SKM-1 (cell line): ENCODE results near the gene PDE1A.

Experiments
- DNase-seq: peaks from one replicate; lab custom pipeline; 2025; ENCODE audit not compliant: unreplicated experiment; lab: John Stamatoyannopoulos, UW

PDE1A gene

GRCh38 chr2:182220335-182220734 is 206.5 kb downstream of the PDE1A start:
- DNase-seq = no peak

DNA sequence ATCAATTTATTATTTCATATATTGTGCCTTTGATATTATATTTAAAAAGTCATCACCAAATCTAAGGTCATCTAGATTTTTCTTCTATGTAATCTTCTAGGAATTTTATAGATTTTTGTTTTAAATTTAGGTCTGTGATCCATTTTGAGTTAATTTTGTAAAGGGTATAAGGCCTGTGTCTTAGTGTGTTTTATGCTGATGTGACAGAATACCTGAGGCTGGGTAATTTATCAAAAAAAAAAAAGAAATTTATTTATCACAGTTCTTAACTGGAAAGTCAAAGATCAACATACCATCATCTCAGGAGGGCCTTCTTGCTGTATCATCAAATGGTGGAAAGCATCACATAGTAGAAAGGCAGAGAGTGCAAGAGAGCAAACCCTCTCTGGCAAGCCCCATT is 216.2 kb downstream of the PDE1A start:
- DNase-seq = no peak

GRCh38 chr2:182208421-182208820 is 218.4 kb downstream of the PDE1A start:
- no peak for DNase-seq

DNA sequence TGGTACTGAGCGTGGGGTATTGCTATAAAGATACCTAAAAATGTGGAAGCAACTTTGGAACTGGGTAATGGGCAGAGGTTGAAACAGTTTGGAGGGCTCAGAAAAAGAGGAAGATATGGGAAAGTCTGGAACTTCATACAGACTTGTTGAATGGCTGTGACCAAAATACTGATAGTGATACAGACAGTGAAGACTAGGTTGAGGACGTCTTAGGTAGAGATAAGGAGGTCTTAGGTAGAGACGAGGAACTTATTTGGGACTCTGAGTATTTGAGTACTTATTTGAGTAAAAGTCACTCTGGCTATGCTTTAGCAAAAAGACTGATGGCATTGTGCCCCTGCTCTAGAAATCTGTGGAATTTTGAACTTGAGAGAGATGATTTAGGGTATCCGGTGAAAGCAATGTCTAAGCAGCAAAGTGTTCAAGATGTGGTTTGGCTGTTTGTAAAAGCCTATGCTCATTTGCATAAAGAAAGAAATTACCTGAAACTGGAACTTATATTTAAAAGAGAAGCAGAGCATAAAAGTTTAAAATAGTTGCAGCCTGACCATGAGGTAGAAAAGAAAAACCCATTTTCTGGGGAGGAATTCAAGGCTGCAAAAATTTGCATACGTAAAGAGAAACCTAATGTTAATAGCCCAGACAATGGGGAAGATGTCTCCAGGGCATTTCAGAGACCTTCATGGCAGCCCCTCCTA is 219.6 kb downstream of the PDE1A start:
- no peak for DNase-seq

DNA sequence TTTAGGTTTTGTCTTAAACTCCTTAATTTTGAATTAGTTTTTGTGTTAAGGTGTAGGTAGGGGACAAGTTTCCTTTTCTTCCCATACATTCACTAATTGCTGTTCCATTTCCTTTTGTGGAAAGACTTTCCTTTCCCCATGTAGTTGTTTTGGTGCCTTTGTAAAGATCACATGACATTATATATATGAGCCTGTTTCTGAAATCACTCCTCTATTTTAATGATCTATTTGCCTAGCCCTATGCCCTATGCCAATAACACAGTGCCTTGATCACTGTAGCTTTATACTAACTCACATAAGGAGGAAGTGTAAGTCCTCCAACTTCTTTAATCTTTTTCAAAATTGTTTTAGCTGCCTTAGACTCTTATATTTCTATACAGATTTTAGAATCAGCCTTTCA is 229.3 kb downstream of the PDE1A start:
- no peak for DNase-seq

DNA sequence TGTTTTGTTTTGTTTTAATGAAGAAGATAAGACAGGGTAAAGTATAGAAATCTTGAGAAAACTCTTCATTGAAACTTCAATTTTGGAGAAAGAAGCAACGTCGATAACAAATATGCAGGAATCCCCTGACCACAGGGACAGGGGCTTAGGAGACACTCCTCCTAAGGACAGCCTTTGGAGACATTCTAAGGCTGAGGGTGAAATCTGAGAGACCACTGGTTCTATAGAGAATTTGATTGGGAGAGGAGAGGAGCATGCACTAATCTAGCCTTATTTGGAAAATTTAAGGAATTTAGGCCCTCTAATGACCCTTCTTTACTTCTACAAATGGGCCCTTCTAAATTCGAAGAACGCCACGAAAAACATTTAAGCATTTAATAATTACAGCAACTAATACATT is 233.5 kb downstream of the PDE1A start:
- no peak for DNase-seq

DNA sequence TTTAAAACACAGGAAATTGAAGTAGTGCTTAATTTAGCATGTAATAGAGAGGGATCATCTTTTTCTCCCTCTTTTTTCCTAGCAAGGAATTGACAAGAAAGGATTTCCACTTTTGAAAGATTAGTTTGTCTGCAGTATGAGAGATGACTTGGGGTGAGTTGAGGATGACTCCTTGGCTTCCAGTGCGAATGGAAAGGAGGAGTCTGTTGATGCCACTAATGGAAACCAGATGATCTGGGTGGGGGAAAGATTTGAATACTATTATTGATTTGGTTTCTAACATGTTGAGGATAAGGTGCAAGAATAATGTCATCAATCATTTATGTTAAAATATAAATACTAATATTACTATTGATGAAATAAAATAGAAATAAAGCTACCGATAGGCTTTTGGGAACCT is 235.8 kb downstream of the PDE1A start:
- DNase-seq = no peak

DNA sequence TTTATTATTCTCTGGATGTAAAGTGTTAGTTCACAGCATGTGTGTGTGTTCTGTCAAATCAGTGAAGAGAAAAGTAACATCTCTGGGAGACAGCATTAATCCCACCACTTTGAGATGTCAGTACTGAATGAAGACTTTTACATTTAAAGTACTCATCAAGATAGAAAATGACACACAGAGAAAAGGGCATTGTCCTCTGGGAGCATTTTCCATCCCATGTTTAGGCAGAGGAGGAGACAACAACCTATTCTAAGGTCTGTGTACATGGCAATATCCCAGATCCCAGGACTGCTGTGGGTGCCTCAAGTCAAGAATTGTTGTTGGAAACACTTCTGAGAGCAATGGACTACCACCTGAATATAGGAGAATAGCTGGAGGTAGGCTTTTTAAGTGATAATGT is 239.7 kb downstream of the PDE1A start:
- no peak for DNase-seq

DNA sequence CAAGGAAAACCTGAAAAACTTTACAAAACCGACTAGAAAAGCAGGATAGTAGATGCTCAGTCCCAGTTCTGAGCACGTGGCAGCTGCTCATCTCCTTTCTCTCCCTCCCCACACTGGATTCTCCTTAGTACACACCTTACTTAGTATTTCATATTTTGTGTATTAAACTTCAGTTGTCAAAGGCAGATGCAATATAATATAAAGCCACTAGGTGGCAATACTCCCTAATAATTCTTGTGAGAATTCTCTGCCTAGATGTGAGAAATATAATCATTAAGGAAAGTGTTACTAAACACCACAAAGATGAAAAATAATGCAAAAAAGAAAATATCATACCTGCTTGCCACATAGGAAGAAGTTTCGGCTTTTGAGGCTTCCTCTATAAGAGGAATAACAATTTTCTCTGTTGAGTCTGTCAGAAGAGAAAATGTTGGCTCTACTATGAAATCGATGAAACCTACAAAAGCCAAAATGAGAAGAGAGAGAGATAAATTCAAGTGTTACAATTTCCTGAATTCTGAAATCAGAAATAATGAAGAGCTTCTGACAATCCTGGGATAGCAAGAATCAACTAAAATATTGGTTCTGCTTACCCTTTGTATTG is 240.6 kb downstream of the PDE1A start:
- peak; percentile 27 for DNase-seq

- DNase-seq = no peak
Observed at GRCh38 chr2:182182436-182182835, 244.4 kb downstream of the PDE1A start.

- DNase-seq = no peak
Observed at GRCh38 chr2:182181381-182181780, 245.5 kb downstream of the PDE1A start.

DNA sequence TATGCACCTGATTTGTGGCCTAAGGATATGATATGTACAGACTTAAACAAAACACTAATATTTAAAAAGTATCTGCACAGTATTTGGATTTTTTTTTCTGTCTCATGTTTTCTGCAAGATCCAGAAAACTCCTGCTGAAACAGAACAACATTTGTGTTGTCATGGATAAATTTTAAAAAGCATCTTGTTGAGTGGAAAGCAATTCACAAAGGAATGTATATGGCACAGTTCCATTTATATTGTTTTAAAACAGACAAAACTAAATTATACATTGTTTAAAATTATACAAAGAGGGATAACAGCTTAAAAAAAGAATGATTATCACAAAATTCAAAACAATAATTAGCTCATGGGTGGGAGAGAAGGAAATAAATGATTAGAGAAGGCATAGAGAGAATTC is 247.7 kb downstream of the PDE1A start:
- no peak for DNase-seq

- DNase-seq = no peak
Observed at GRCh38 chr2:182173944-182174622, 252.8 kb downstream of the PDE1A start.

DNA sequence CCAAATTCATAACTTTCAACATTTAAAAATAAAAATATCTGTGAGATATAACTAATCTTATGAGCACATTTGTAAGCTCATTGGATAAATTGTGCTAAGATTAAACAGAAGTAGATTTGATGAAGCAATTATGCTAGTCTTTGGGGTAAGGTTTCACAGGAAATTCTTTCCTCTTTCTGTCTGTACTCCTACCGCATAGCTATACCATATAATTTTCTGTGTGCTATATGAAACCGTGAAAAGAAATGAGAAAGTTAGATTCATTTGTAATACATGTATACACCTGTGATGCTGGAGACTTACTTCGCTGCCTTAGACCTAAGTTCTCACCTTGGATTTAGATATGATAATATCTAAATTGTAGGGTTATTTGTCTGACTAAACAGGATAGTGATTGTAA is 256.5 kb downstream of the PDE1A start:
- no peak for DNase-seq

DNA sequence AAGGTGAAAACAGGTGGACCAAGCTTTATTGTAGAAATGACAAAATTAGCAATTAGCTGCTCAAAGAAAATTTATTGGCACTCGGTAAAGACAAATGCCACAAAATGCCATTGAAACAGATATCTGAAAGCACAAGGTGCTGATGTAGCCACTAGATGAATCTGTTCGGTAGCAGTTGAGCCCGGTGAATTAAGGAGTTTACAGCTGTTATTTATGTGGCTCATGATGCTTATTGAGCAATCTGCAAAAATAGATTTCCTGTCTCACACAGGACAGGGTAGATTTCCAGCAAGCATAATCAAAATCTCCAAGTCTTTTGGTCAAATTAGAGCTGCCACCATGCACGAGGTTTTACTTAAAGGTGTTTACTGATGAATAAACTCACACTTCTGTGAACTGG is 259.0 kb downstream of the PDE1A start:
- DNase-seq = no peak

DNA sequence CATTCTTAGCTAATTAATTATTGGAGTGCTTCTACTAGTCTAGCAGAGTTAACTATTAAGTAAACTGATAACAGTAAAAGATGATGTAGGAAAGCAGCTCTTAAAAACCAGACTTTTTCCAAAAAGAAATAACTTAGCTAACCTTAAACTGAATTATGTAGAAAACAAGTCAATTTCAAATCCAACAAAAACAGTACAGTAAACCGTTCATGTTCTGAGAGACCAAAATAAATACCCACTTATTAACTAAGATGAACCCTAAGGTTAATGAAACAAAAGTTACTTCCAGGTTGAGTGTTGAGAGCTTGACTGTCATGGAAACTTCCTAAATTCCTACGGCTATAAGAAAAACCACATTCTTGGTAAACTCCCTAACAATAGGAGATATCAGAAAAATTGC is 260.0 kb downstream of the PDE1A start:
- DNase-seq = no peak

GRCh38 chr2:182166406-182166805 is 260.4 kb downstream of the PDE1A start:
- no peak for DNase-seq

DNA sequence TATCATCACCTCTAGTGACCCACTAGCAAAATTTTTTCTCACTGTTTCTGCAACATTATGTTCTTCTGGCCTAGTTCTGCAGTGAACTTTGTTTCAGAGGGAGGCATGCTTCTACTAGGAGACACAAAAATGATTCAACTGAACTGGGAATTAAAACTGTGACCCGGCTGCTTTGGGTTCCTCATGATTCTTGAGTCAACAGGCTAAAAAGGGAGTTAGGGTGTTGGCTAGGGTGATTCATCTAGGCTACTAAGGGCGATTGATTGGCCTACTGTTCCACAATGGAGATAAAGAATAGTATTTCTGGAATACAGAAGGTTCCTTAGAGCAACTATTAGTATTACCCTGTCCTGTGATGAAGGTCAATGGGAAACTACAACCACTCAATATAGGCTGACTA is 261.6 kb downstream of the PDE1A start:
- DNase-seq = no peak

- no peak for DNase-seq
Observed at GRCh38 chr2:182164686-182165085, 262.1 kb downstream of the PDE1A start.

DNA sequence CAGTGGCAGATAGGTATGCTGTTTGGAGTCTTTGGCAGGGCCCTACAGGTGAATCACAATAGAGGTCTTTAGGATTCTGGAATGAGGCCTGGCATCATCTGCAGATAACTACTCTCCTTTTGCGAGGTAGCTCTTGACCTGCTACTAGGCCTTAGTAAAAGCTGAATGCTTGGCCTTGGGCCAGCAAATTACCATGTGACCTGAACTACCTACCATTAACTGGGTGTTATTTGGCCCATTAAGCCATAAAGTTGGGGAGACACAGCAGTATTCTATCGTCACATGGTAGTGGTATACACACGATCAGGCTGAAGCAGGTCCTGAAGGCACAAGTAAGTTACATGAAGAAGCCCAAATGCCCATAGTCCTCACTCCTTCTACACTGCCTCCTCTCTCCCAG is 263.0 kb downstream of the PDE1A start:
- no peak for DNase-seq

GRCh38 chr2:182148344-182148743 is 278.5 kb downstream of the PDE1A start:
- DNase-seq = no peak

- no peak for DNase-seq
Observed at GRCh38 chr2:182144776-182145165, 282.1 kb downstream of the PDE1A start.
